ENCODE measurements around the gene GABRG3.
"Not testable (repeated sequence)": the region's sequence is repeated elsewhere in the genome, so short reads cannot be mapped to it uniquely, and the experiment has no call there.

Gene GABRG3

DNA sequence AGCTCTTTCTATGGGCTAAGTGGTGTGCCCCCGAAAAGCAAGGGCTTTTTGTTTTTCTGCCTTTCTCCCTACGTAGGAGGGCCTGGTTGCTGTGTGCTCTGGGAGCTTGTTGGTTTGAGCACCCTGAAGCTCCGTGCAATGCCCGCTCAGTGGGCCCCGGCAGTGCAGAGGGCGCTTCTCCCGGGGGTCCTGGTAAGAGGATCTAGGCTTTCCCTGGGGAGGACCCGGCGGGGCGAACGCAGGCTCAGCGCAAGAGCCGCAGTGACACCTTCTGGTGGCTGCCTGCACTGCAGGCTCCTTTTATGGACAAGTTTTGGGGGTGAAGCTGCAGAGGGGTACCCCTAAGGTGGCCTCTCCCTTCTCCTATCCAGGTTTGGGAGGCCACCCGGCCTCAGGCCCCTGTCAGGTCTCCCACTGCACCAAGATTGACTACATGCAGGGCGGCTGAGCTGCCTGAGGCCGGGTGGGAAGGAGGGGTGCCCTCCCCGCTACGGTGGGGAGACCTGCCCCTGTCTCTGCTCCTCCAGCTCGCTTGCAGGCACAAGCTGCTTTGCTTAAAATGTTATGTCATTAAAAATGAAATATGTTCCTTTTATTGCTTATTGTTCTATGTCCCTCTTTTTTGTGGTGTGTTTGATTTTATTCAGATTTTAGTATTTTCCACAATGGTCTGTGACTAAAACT lies 387.9 kb downstream of the GABRG3 start:
- DNase-seq: peak; percentile 56

DNA sequence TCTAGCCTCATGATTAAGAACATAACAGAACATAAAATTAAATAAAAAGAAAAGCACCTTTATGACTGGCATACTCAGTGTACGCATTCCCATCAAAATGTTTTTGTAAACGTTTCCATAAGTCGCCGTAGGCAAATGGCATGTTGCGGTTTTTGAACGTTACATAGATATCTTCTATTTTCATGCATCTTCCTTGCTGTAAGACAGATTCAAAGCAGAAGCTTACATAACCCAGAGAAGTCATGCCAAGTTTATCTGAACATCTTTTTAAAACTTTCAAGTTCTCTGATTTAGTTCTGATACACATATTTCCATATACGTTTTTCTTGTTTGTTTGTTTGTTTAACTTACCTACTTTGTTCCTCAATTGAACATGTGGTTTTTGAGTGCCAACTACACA lies 388.6 kb downstream of the GABRG3 start:
- no peak for DNase-seq

DNA sequence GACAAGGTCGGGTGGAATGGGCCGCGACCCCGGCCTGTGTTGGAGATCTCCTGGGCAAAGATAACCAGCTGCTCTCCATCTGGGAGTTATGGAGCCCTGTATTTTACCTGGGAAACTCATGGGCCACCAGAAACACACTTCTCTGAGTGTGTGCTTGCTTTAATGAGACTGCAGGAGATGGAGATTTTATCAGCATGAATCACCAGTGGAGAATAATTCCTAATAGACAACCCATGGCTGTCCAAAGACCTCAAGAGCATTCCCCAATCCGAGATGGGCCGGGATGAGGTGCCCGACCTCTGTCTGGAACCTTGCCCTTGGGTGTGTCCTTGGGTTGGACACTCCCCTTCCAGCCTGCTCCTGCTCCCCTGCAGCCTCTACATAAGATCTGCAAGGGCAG lies 389.3 kb downstream of the GABRG3 start:
- no peak for DNase-seq

DNA sequence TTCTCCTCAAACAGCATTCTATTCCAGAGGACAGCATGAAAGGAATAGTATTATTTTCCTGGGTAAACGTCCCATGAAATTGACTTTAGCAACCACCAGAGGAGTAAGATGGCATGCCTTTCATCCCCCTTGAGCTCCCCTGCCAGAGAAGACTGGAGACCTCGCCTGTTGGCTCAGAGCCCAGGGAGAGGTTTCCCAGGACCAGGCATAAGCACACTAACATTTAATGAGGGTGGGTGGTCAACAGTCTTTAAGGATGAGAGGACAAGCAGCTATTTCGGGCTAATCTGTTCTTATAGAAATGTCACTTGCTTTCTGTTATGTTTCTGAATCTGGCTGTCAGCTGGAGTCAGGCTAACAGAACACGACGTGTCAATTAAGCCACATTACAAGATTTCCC lies 390.5 kb downstream of the GABRG3 start:
- DNase-seq: no peak

DNA sequence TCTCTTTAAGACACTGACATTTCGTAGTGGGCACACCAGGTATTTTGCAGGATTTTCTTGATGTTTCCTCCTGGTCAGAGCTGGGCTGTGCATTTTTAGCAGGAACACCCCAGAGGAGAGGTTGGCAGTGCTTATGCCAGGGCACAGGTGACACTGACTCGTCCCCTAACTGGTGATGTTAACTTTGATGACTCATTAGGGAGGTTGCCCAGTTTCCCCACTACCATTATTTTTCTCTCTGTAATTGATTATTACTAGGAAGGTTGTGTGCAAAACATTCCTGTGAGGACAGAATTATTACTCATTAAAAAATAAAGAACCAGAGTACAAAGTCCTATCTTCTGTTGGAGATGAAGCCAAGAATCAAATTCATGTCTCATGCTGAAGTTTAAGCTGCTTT lies 394.5 kb downstream of the GABRG3 start:
- DNase-seq: no peak

DNA sequence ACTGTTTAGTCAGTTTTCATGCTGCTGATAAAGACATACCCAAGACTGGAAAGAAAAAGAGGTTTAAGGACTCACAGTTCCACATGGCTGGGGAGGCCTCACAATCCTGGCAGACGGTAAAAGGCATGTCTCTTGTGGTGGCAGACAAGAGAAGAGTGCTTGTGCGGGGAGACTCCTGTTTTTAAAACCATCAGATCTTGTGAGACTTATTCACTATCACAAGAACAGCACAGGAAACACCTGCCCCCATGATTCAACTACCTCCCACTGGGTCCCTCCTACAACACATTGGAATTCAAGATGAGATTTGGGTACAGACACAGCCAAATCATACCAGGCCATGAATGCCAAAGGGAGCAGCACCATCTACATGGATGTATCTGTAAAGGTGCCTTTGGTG lies 406.4 kb downstream of the GABRG3 start:
- DNase-seq: not testable (repeated sequence)

DNA sequence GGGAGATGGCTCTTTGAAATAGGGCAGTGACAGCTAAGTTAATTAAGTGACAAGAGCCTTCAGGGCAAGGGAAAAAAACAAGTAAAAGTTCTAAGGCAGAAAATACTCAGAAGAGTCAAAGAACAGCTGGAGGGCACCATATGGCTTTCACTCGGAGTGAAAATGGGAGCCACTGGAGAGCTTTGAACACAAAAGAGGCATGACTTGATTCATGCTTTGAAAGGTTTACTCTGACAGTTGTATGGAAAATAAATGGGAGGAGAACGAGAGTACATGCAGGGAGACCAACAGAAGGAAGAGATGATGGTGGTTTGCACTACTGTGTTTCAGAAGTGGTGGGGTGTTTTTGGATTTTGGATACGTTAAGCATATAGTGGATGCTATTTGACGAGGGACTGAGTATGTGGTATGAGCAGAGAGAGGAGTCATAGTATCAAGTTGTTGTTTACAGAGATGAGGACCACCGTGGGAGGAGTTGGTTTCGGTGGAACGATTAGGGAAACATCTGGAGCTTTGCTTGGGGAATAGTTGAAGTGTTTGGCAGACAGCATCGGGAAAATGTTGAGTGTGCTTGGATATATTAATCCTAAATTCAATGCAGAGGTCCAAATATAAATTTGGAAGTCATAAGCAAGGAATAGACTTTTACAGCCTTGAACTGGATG lies 411.5 kb downstream of the GABRG3 start:
- no peak for DNase-seq

DNA sequence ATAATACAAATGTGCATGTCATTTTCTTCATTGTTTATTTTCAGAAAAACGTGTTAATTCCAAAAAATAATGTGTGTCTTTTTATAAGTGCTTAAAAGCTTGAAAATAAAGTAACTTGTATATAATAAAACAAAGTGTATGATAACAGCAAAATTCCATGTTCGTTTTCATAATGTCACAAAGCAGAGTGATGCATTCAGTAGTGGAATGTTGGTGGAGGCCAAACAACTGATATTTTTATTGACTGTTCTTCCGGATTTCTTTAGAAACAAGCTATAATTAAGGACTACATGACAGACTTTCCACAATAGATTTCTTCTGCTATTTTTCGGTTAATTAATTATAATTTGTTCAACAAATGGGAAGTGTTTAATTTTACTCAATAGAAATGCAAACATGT lies 412.7 kb downstream of the GABRG3 start:
- no peak for DNase-seq

DNA sequence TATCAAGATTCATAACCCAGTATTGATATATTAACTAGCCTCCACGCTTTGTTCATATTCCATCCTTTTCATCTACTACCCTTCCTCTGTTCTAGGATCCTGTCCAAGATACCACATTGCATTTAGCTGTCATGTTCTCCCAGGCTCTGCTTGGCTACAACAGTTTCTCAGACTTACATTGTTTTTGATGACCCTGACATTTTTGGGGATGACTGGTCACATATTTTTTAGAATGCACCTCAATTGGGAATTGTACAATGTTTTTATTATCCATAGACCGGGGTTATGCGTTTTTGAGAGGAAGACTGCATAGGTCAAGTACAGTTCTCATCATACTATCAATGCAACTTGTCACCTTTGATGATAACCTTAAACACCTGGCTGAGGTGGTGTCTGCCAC lies 421.2 kb downstream of the GABRG3 start:
- DNase-seq: no peak

DNA sequence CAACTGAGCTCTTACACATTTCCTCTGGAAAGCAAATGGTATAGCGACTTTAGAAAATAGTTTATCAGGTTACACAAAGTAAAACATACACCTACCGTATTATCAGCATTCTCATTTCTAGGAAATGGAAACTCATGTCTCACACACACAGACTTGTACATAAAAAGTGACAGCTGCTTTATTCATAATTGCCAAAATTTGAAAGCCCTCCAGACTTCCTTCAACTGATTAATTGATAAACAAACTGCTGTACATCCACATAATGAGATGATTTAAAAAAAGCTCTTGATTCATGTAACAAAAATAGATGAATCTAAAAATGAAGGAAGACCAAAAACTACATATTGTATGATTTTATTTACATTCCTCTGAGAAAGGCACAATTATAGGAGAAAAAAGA lies 425.5 kb downstream of the GABRG3 start:
- DNase-seq: no peak

DNA sequence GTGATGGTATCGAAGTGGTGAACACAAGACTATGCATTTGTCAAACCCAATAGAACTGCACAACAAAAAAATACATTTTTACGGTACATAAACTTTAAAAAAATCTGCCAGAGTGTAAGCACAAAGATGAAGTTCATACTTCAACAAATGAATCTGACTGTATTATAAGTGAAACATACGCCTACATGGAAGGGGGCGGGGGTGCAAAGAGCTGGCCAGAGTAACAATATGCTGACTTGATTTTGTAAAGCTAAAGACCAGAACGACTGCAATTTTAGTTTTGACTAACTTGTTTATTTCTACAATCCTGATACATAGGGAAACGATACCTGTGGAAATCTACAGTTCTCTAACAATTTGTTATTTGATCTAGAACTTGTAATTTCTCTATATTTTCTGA lies 426.0 kb downstream of the GABRG3 start:
- DNase-seq: no peak

DNA sequence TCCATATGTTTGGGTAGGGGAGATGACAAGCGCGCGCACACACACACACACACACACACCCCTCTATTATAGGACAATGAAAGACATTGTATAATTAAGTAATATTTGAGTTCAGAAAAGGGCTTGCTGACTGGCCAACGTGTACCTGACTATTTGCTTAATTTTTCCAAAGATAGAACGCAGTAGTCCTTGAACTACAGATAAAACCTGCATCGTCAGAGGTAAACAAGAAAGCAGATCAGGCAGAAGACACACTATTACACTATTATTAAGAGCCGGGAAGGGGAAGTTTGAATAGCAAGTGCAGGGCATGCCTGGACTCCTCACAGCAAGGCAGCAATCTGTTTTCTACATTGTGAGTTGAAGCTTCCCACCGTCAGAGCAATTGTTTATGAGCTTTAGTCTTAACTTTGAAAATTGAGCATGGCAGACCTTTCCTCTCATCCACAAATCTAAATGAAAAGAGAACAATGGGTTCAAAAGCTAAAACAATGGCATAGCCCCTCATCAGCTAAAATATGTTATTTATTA lies 427.7 kb downstream of the GABRG3 start:
- DNase-seq: no peak

DNA sequence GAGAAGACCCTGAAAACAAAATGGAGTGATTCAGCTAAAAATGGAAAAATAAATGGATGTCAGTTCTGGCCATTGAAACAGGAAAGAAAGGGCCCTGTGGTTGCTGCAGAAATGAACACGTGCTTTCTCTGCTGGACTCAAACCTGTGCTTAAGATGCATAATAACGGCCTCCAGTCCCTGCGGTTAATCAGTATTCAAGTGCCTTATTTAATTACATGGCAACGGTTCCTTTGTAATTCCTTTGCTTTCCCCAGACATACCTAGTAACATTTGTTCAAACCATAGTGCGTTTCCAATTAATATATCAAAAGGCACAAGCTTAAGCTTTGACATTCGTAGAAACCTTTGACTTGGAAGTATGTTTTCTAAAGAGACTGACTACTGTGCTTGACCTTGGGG lies 428.3 kb downstream of the GABRG3 start:
- DNase-seq: no peak

DNA sequence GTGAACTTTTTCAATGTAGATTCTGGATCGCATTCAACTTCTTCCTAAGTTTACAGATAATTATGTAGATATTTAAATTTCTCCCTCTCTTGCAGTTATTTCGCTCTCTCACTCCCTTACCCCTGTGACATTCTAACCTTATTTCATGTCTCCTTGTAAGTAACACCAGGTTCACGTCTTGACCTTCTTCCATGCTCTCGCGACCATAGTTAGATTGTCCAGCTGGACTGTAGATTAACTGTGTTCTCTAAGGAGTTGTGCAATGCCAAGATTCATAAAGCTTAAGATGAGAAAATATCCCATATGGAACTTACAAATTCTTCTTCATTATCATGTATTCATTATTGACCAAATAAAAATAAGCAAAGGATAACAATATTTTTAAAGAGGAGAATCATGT lies 430.5 kb downstream of the GABRG3 start:
- no peak for DNase-seq

DNA sequence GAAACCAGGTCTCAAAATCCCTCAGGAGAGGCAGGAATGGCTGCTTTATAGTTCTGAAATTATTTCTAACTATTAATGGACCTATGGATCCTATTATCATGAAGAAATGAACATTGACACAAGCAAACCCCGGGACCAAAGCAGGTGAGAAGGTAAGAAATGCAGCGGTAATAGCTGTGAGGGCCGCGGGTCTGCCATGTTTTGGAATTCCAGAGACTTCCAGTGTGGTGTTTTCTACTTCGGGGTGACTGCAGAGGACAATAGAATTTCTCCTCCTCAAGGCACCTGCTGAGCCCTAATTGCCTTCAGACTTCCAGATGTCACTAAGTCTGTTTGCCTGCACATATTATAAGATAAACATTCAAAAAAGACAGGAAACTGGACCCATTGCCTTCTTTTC lies 437.4 kb downstream of the GABRG3 start:
- no peak for DNase-seq

DNA sequence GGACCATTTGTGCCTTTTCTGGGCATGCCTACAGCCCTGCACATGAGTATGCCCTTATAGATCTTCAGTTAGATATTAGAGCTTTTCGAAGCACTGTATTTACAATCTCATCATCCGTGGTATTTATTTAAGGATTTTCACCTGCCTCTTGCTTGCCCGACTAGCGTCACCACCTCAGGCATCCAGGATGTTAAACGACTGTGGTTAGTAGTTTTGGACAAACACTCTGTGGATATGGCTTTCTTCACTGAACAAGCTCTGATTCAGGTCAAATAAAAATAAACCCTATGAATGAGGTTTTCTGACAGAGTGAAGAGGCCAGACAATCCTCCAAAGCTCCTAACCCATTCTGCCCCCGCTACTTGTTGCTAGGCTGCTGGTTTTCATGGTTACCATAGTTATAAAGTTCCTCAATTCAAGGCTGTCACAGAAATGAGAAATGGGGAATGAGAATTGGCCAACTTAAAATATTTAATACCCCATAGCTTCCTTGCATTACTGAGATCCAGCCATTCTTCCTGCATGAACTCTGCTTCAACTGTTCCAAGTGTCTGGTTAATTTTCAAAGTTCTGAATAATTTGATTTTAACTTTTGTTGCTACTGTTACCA lies 440.1 kb downstream of the GABRG3 start:
- DNase-seq: no peak

DNA sequence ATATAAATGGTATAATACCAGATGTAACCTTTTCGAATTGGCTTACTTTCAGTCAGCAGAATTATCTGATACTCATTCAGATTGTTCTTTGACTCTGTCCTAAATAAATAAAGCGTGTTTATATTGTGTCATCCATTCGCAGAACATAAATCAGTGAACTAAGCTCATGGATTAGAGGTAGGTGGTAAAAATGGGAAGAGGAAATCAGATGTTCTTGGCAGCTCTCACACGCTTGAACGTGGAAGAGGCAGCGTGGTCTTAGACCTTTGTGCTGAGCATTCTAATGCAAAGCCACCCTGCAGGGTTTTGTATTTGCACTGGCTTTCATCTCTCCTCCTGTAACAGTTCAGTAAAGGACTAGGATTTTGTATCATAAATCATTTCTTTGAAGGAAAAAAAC lies 441.4 kb downstream of the GABRG3 start:
- no peak for DNase-seq

DNA sequence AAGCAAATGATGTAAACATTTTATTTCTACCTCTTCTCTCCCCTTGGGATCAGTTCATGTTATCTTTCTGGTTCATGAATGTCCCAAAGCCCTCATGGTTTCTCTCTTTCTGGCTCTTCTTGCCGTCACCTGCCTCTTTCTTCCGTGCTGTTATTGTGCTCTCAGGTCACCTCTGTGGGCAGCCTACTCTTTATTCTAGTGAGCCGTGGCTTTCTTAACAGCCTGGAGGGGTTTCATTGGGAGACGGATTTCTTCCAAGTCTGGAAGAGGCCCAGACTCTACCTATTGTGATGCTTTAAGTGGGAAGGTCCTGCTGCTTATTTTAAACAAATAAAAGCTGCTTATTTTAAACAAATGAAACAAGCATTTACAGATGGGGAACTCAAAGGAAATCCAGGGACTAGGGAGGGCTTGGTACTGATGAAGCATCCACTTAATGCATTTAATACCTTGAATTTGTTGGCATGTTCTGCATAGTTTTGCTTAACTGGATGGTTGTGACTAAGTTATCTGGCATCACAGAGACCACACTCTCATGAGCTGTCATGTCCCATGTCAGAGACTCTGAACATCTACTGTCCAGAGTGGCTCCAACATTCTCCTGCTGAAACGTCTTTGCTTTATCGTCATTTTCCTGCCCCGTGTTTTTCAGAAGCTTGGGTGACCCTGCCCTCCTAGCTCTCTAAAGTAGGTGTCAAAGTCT lies 443.3 kb downstream of the GABRG3 start:
- DNase-seq: no peak

DNA sequence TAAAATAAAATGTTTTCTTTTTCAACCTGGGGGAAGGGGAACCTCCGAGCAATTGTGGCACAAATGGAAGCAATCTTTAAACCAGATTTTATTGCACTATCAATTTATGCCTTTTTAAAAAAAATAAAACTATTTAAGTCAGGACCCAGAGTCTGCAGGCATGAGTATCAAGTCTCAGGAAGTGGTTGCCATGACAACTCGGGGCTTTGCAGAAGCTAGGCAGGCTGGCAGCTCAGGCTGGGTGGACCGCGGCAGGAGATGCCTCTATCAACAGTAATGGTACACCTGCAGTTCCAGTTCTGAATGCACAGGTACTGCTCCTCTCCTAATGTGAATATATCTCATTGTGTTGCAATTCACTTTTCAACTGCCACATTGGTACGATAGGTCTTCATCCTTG lies 447.7 kb downstream of the GABRG3 start:
- DNase-seq: no peak

DNA sequence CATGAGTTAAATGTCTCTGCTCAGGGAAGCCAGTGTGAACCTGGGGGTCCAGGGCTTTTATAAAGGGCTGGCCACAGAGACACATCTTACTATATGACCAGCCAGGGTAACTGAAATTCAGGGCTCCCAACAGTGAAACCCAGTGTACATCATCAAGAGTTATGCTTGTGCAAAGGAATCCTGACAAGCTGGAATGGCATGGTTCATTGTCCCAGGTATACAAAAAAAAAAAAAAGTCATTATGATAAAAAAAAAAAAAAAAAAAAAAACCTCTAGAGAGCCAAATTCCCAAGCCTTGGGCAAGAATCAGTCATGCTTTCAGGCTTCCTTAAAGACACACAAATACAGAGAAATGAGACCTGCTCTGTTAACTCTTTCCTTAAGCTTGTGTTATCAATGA lies 452.0 kb downstream of the GABRG3 start:
- DNase-seq: no peak

DNA sequence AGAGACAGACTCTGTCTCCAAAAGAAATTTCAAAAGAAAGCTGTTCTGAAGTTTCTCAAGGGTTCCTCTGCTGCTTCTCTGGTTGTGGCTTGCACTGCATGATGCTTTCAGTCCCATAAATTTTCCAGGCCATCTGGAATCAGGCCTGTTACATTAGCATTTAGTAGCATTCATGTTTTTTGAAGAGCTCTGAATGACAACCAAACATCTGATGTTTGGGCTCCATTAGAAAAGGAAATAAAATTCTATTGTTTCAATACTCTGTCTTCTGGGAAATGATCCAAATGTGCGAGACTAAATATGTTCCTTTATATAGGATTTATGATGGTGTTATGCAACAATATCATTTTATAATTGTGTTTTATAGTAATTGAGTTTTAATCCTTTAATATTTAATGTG lies 455.8 kb downstream of the GABRG3 start:
- no peak for DNase-seq

DNA sequence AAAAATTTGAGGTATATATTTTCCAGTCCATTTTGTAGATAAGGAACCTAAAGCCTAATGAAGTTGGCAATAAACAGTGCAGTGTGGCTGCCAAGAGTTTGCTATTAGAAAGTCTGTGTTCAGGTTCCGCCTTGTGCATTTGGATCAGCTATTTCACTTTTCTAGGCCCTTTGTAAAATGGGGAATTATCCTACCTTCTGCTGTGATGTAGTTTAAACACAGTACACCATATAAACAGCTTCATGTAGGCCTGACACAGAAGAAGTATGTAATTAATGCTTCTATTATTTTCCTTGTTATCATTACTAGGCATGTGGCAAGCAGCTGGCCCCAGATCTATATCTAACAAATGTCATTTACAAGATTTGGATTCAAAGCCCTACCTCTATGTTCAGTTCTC lies 456.3 kb downstream of the GABRG3 start:
- no peak for DNase-seq

DNA sequence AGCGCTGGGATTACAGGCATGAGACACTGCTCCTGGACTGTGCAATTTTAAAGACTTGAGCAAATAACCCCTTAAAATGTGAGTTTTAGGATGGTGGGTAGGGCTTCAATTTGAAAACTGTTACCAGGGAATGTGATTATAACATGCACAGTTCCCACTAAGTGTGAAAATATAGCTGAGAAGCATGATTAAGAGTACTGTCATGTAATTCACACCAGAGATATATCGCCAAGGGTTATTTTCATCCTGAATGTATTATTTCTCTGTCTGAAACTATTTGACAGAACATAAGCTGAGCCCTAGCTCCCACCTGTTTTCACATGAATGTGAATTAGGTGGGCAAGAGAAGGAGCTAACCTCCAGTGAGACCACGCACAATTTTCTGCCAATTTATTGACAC lies 457.2 kb downstream of the GABRG3 start:
- DNase-seq: no peak

DNA sequence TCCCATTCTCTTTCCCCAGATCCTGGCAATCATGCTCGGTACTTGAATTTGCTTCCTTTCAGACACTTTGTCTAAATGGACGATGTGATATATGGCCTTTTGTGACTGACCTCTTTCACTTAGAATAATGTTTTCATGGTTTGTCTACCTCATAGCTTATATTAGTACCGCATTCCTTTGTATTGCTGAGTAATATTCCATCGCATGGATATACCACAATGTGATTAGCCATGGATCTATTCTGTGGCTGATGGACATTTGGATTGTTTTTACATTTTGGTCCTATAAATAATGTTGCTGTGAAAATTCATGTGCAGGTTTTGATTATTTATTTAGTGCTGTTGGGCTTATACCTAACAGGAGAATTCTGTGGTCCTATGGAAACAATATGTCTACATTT lies 458.6 kb downstream of the GABRG3 start:
- no peak for DNase-seq
